Panc1 (cell line): ENCODE results near the gene CHST8.

Source experiments
- POLR2AphosphoS5 ChIP-seq: IDR thresholded peaks from 2 replicates; pipeline ENCODE4 v1.6.1; 2012; ENCODE audit warnings: mild to moderate bottlenecking, low read depth, low read length, moderate library complexity
- SIN3A ChIP-seq: IDR thresholded peaks from 2 replicates; pipeline ENCODE4 v1.6.1; 2012; ENCODE audit warnings: low read depth, mild to moderate bottlenecking, low read length, moderate library complexity, borderline replicate concordance; ENCODE audit not compliant: insufficient read depth
- TF ChIP-seq, protein P1 (sequence below): fragments of 450-650 bp; IDR thresholded peaks from 2 replicates; pipeline ENCODE4 v1.5.1; 2017; ENCODE audit warnings: mild to moderate bottlenecking
- TF ChIP-seq, protein P2 (sequence below), 2 experiments: IDR thresholded peaks; 2 replicates each; pipeline ENCODE4 v1.6.1; 2011 to 2012; ENCODE audit warnings: low read depth in 2 of 2, control low read depth in 1 of 2, low read length in 1 of 2, mild to moderate bottlenecking in 1 of 2, moderate library complexity in 1 of 2; ENCODE audit not compliant: insufficient read depth in 1 of 2

- no peak for TF ChIP-seq SIN3A
- TF ChIP-seq, protein P1, sequence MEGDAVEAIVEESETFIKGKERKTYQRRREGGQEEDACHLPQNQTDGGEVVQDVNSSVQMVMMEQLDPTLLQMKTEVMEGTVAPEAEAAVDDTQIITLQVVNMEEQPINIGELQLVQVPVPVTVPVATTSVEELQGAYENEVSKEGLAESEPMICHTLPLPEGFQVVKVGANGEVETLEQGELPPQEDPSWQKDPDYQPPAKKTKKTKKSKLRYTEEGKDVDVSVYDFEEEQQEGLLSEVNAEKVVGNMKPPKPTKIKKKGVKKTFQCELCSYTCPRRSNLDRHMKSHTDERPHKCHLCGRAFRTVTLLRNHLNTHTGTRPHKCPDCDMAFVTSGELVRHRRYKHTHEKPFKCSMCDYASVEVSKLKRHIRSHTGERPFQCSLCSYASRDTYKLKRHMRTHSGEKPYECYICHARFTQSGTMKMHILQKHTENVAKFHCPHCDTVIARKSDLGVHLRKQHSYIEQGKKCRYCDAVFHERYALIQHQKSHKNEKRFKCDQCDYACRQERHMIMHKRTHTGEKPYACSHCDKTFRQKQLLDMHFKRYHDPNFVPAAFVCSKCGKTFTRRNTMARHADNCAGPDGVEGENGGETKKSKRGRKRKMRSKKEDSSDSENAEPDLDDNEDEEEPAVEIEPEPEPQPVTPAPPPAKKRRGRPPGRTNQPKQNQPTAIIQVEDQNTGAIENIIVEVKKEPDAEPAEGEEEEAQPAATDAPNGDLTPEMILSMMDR, result no peak
- TF ChIP-seq, protein P2, sequence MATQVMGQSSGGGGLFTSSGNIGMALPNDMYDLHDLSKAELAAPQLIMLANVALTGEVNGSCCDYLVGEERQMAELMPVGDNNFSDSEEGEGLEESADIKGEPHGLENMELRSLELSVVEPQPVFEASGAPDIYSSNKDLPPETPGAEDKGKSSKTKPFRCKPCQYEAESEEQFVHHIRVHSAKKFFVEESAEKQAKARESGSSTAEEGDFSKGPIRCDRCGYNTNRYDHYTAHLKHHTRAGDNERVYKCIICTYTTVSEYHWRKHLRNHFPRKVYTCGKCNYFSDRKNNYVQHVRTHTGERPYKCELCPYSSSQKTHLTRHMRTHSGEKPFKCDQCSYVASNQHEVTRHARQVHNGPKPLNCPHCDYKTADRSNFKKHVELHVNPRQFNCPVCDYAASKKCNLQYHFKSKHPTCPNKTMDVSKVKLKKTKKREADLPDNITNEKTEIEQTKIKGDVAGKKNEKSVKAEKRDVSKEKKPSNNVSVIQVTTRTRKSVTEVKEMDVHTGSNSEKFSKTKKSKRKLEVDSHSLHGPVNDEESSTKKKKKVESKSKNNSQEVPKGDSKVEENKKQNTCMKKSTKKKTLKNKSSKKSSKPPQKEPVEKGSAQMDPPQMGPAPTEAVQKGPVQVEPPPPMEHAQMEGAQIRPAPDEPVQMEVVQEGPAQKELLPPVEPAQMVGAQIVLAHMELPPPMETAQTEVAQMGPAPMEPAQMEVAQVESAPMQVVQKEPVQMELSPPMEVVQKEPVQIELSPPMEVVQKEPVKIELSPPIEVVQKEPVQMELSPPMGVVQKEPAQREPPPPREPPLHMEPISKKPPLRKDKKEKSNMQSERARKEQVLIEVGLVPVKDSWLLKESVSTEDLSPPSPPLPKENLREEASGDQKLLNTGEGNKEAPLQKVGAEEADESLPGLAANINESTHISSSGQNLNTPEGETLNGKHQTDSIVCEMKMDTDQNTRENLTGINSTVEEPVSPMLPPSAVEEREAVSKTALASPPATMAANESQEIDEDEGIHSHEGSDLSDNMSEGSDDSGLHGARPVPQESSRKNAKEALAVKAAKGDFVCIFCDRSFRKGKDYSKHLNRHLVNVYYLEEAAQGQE (IDR thresholded peaks at IDR 0.05; ENCODE audit: insufficient read depth in 1 of 2, low read depth in 2 of 2, low read length in 1 of 2), result no peak
- no peak for TF ChIP-seq POLR2AphosphoS5
Observed at GRCh38 chr19:33772102-33772857, 150.5 kb downstream of the CHST8 start.
